Right lobe of liver (tissue), 6 donors: ENCODE data around the gene KRT34. TPM values are rescaled to one million over a fixed set of nuclear protein-coding genes. Genes with fewer than 3 reads are reported as not detected.

ENCODE experiments used
- ATAC-seq, 4 donors: fragments of 200-7000 bp; cut with Tn5 transposase; one replicate each; pipeline ENCODE4 v1.9.1; 2020; ENCODE audit warnings: mild to moderate bottlenecking in 4 of 4, moderate library complexity in 4 of 4
- DNase-seq, 3 donors: peaks; one replicate each; pipeline ENCODE4 v3.0.0-alpha.2; 2020
- H3K27ac ChIP-seq, 3 donors: fragments of 200-600 bp; one replicate each; pipeline ENCODE4 v1.8.0; 2022
- H3K27me3 ChIP-seq, 2 donors: fragments of 200-600 bp; one replicate each; pipeline ENCODE4 v1.8.0; 2022
- H3K36me3 ChIP-seq, 4 donors: fragments of 200-600 bp; sonication (generic) in 1 of 4; one replicate each; pipeline versions ENCODE4 v1.5.1 to v1.8.0; 2017 to 2022; ENCODE audit warnings: control low read depth in 1 of 4
- H3K4me1 ChIP-seq, 4 donors: fragments of 200-600 bp; sonication (generic) in 1 of 4; one replicate each; pipeline versions ENCODE4 v1.5.1 to v1.8.0; 2017 to 2022; ENCODE audit warnings: control low read depth in 1 of 4
- H3K4me3 ChIP-seq, 3 donors: fragments of 200-600 bp; one replicate each; pipeline ENCODE4 v1.8.0; 2022
- H3K9me3 ChIP-seq, 4 donors: fragments of 200-600 bp; sonication (generic) in 1 of 4; one replicate each; pipeline versions ENCODE4 v1.5.1 to v1.8.0; 2017 to 2022; ENCODE audit warnings: control low read depth in 1 of 4
- CTCF ChIP-seq, 4 donors: fragments of 200-600 bp in 3 of 4; fragments of 450-650 bp in 1 of 4; IDR thresholded peaks; one replicate each; pipeline versions ENCODE4 v1.5.1 to v1.8.0; 2016 to 2022; ENCODE audit warnings: antibody characterized with exemption in 4 of 4, mild to moderate bottlenecking in 2 of 4
- POLR2A ChIP-seq: fragments of 450-650 bp; IDR thresholded peaks from one replicate; pipeline ENCODE4 v1.6.1; 2017; ENCODE audit warnings: antibody characterized with exemption, mild to moderate bottlenecking
- WGBS: methylation state at CpG from one replicate; pipeline ENCODE4 v1.1.6; 2018; ENCODE audit warnings: low coverage, low lambda C conversion rate; ENCODE audit not compliant: insufficient coverage; ENCODE audit errors: missing lambda C conversion rate; 5-methylcytosine and 5-hydroxymethylcytosine counted together
- intact Hi-C, 2 donors: fragments of 100-400 bp; cut with DNase I; formaldehyde crosslinking; loops; one replicate each; pipeline versions ENCODE4 v1.11.2 to v1.14.1; 2022
- total RNA-seq, 6 experiments: library from RNA; depleted of rRNA in 2 of 6; stranded (reverse); fragments of >200 nt in 2 of 6; fragmentation: NEBNext Ultra II Directional in 3 of 6; extraction: Animal tissue kit (Norgen Biotek cat#: 25700) in 3 of 6; gene quantifications; one replicate each; pipeline versions ENCODE4 v1.1.0 to v1.2.4, GENCODE V29; 2016 to 2023
- donor health status: DM: no; HTN: yes; CAD: no.
- donor health status: DM: no; HTN: no; CAD: no.
- donor health status: DM: no; HTN: no; CAD: no.
- donor health status: DM: no; HTN: yes; CAD: no.
- donor health status: DM: no; HTN: yes; CAD: no.

KRT34 gene
- total RNA-seq, 6 experiments from 2014 or later: not detected

GRCh38 chr17:41421617-41422016 is 39.5 kb upstream of the KRT34 start:
- intact Hi-C loops: no loop called here
- H3K4me1 ChIP-seq: peaks cover 0 to 8% (median 3%) of the 10 kb centered on the region in 4 donors
- no peaks in the 10 kb centered on the region for H3K27me3 ChIP-seq
- DNase-seq (no peak), ATAC-seq (no peak)
- H3K36me3 ChIP-seq: no peaks in the 10 kb centered on the region
- TF ChIP-seq POLR2A (no peak), CTCF (IDR thresholded peaks at IDR 0.05) (no peak)
- no peak overlapping the region for H3K27ac ChIP-seq
- no peaks in the 10 kb centered on the region for H3K9me3 ChIP-seq
- 48% methylated on average over 2 of the region's 4 CpGs for WGBS
- no peak overlapping the region for H3K4me3 ChIP-seq

DNA sequence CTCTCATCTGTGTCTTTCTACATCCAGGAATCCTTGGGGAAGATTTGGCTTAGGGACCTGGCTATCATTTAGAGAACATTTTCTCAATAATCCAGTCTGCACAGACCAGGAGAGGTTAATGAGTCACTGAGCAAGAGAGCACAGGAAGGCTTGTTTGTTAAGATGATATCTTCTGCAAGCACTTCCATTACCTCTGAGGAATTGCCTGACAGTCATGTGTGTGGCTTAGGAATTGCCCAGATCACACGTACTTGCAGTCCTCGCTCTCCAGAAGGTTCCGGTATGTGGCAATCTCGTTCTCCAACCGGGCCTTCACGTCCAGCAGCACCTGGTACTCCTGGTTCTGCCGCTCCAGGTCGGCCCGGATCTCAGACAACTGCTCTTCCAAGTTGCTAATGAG is 39.0 kb upstream of the KRT34 start:
- DNase-seq (no peak), ATAC-seq (no peak)
- no peak overlapping the region for H3K27ac ChIP-seq
- no peak for TF ChIP-seq POLR2A
- TF ChIP-seq CTCF (IDR thresholded peaks at IDR 0.05): no peak
- intact Hi-C loops: no loop called here
- no peak overlapping the region for H3K4me3 ChIP-seq
- WGBS: no CpG with 5 or more reads among the region's 9 CpGs
- no peaks in the 10 kb centered on the region for H3K36me3 ChIP-seq
- no peaks in the 10 kb centered on the region for H3K9me3 ChIP-seq
- H3K4me1 ChIP-seq: peaks cover 0 to 13% (median 6%) of the 10 kb centered on the region in 4 donors
- no peaks in the 10 kb centered on the region for H3K27me3 ChIP-seq

GRCh38 chr17:41420134-41420533 is 38.0 kb upstream of the KRT34 start:
- no peak for TF ChIP-seq POLR2A
- TF ChIP-seq CTCF (IDR thresholded peaks at IDR 0.05): no peak
- WGBS: 75% methylated on average over 4 of the region's 4 CpGs
- H3K36me3 ChIP-seq: no peaks in the 10 kb centered on the region
- no peaks in the 10 kb centered on the region for H3K9me3 ChIP-seq
- H3K27me3 ChIP-seq: no peaks in the 10 kb centered on the region
- no peak overlapping the region for H3K27ac ChIP-seq
- peaks cover 0 to 23% (median 6%) of the 10 kb centered on the region in 4 donors for H3K4me1 ChIP-seq
- H3K4me3 ChIP-seq: no peak overlapping the region
- intact Hi-C loops: no loop called here
- DNase-seq (no peak), ATAC-seq (no peak)

DNA sequence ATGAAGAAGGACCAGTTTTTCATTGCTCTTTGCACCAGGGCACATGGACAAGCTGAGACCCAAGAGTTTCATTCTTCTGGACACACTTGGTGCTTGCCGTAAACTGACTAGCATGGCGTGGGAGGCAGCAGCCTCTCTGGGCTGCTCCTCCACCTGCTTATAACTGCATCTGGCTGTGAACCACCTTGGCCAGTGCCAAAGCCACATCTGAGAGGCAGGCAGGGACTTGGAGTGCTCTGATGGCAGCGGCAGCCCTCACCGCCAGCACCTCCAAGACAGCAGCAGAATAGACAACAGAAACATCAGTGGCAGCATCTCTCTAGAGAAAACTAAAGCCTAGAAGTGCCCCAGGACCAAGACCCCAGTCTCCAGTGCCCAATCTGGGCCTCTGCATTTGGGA is 37.6 kb upstream of the KRT34 start:
- Histone ChIP-seq H3K4me3 (no peak overlapping the region), H3K27me3 (no peaks in the 10 kb centered on the region), H3K36me3 (no peaks in the 10 kb centered on the region), H3K4me1 (peaks cover 0 to 23% (median 6%) of the 10 kb centered on the region in 4 donors), H3K9me3 (no peaks in the 10 kb centered on the region), H3K27ac (no peak overlapping the region)
- ATAC-seq (no peak), DNase-seq (no peak)
- no peak for TF ChIP-seq POLR2A
- TF ChIP-seq CTCF (IDR thresholded peaks at IDR 0.05): no peak
- 100% methylated on average over 1 of the region's 4 CpGs for WGBS
- intact Hi-C loops: no loop called here
